Stimulated activated CD4-positive, alpha-beta T cell treated with anti-CD3 and anti-CD28 coated beads, Interleukin-12 subunit alpha, Interleukin-12 subunit beta, amount 100 ng/mL, for 4 hours (primary cell): ENCODE data around the gene A3GALT2.

Experiments used
- DNase-seq: peaks from one replicate; pipeline ENCODE4 v3.0.0-alpha.2; 2020

The A3GALT2 gene

GRCh38 chr1:33349778-33350610 is 29.1 kb upstream of the A3GALT2 start:
- DNase-seq: peak; percentile 73

- DNase-seq: peak; percentile 46
Measured at GRCh38 chr1:33349081-33349759, 28.3 kb upstream of the A3GALT2 start.

GRCh38 chr1:33348676-33349080 is 27.8 kb upstream of the A3GALT2 start:
- DNase-seq: peak; percentile 24

GRCh38 chr1:33348194-33348593 is 27.3 kb upstream of the A3GALT2 start:
- no peak for DNase-seq

GRCh38 chr1:33347650-33347992 is 26.7 kb upstream of the A3GALT2 start:
- DNase-seq: no peak

- no peak for DNase-seq
Measured at GRCh38 chr1:33346927-33347649, 26.2 kb upstream of the A3GALT2 start.

- no peak for DNase-seq
Measured at GRCh38 chr1:33346533-33346926, 25.6 kb upstream of the A3GALT2 start.

- DNase-seq: no peak
Measured at GRCh38 chr1:33344896-33345560, 24.1 kb upstream of the A3GALT2 start.

GRCh38 chr1:33343539-33343938 is 22.6 kb upstream of the A3GALT2 start:
- DNase-seq: no peak

- DNase-seq: no peak
Measured at GRCh38 chr1:33342041-33342723, 21.3 kb upstream of the A3GALT2 start.

- DNase-seq: no peak
Measured at GRCh38 chr1:33341190-33341589, 20.3 kb upstream of the A3GALT2 start.

- DNase-seq: no peak
Measured at GRCh38 chr1:33339413-33339812, 18.5 kb upstream of the A3GALT2 start.

GRCh38 chr1:33338440-33339211 is 17.7 kb upstream of the A3GALT2 start:
- no peak for DNase-seq

GRCh38 chr1:33338048-33338439 is 17.1 kb upstream of the A3GALT2 start:
- no peak for DNase-seq

GRCh38 chr1:33337441-33337840 is 16.5 kb upstream of the A3GALT2 start:
- no peak for DNase-seq

GRCh38 chr1:33336580-33336979 is 15.7 kb upstream of the A3GALT2 start:
- DNase-seq: no peak

GRCh38 chr1:33335020-33335419 is 14.1 kb upstream of the A3GALT2 start:
- DNase-seq: no peak

GRCh38 chr1:33334081-33334552 is 13.2 kb upstream of the A3GALT2 start:
- no peak for DNase-seq

GRCh38 chr1:33332881-33333280 is 12.0 kb upstream of the A3GALT2 start:
- no peak for DNase-seq

- DNase-seq: no peak
Measured at GRCh38 chr1:33332357-33332789, 11.5 kb upstream of the A3GALT2 start.
